ENCODE measurements around the gene GSTO1.

DNA sequence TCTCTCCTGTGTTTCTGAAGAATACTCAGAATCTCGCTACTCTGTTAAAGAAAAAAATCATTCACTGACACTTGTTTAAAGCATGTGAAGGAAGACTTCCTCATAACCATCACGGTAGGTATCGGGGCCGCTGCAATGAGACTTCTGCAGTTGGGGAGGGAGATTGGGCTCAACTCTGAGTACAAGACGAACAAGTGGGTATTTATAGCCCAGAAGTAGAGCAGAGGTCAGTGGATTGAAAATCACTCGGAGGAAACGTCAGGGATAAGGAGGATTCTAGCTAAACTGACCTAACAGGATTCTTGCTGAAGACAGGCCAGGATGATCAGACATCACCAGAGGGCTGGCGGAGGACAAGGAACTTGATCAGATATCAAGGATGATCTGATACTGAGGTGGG lies 50.2 kb downstream of the GSTO1 start:
- TF ChIP-seq GATA3 (IDR thresholded peaks at IDR 0.05; ENCODE audit: low read depth, low read length) (no peak), GATA2 (IDR thresholded peaks at IDR 0.05; ENCODE audit: low read depth, low read length) (no peak)
